Measurements from ENCODE around the gene PSD4.

The PSD4 gene

GRCh38 chr2:113169586-113169985 lies 4.2 kb upstream of the PSD4 start:
- Histone ChIP-seq H3K79me2 (ENCODE audit: control insufficient read depth, insufficient read depth, low read length) (no peaks in the 10 kb centered on the region), H3K18ac (ENCODE audit: low read length) (no peak overlapping the region), H3K9ac (ENCODE audit: low read length) (no peak overlapping the region), H3K79me1 (ENCODE audit: low read length) (no peaks in the 10 kb centered on the region), H3K4me2 (ENCODE audit: low read length) (no peak overlapping the region), H2AK5ac (ENCODE audit: low read length) (no peak overlapping the region), H3K23ac (ENCODE audit: low read length) (no peak overlapping the region), H2BK120ac (ENCODE audit: low read depth, low read length) (no peak overlapping the region), H4K8ac (ENCODE audit: low read depth, low read length) (no peak overlapping the region), H3K56ac (ENCODE audit: low read length) (no peak overlapping the region), H3K27ac (ENCODE audit: low read depth, low read length) (no peak overlapping the region), H2BK15ac (replicated peaks; ENCODE audit: low read depth) (no peak overlapping the region), H3K4me1 (ENCODE audit: control insufficient read depth, low read depth, low read length) (peaks cover 6% of the 10 kb centered on the region), H3K4me3 (ENCODE audit: low read length) (no peak overlapping the region), H4K5ac (ENCODE audit: low read length) (no peak overlapping the region), H3K27me3 (ENCODE audit: insufficient read depth, low read length, poor library complexity) (no peaks in the 10 kb centered on the region), H3K4ac (ENCODE audit: low read depth, low read length) (no peak overlapping the region), H3K36me3 (ENCODE audit: control insufficient read depth, insufficient read depth, low read length) (no peaks in the 10 kb centered on the region), H2BK5ac (ENCODE audit: low read length) (no peak overlapping the region)
- DNase-seq: no peak
- no CpG with 5 or more reads among the region's 3 CpGs for WGBS (ENCODE audit: extremely low coverage, insufficient coverage, low lambda C conversion rate)

DNA sequence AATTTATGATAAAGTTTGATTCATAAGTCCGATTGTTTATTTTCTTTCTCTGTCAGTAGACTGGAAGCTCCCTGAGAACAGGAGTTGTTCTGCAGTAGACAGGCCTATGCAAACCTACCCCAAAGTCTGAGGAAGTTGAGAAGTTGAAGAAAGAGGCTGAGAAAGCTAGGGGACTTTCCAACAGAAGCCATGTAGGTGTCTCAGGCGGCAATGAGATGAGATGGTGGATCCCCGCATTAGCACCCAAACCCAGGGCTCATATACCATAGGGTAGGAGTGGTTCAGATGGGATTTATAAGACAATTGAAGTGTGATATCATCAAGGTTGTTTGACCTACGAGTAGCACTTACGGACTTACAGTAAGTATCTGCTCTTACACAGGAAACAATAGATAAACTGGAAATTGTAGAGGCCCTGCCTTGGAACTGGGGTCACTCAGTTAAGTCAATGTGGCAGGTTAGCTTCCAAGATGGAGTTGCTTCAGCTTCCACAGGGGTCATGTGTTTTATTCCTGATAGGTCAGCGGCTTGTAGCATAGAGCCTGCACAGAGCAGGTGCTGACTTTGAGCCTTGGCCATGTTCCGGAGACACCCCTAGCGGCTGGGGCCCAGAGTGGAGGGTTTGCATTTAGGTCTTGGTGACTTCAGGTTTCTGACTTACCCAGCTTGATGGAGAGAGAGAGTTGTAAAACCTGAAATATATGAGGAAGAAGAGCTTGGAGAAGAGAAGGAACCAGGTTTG lies 2.3 kb upstream of the PSD4 start:
- H3K18ac ChIP-seq (ENCODE audit: low read length): no peak overlapping the region
- H3K4ac ChIP-seq (ENCODE audit: low read depth, low read length): no peak overlapping the region
- H4K8ac ChIP-seq (ENCODE audit: low read depth, low read length): no peak overlapping the region
- H3K56ac ChIP-seq (ENCODE audit: low read length): no peak overlapping the region
- H2AK5ac ChIP-seq (ENCODE audit: low read length): no peak overlapping the region
- no peak for DNase-seq
- H3K79me1 ChIP-seq (ENCODE audit: low read length): no peaks in the 10 kb centered on the region
- H3K27me3 ChIP-seq (ENCODE audit: insufficient read depth, low read length, poor library complexity): no peaks in the 10 kb centered on the region
- H2BK5ac ChIP-seq (ENCODE audit: low read length): no peak overlapping the region
- no peak overlapping the region for H3K23ac ChIP-seq (ENCODE audit: low read length)
- WGBS (ENCODE audit: extremely low coverage, insufficient coverage, low lambda C conversion rate): no CpG with 5 or more reads among the region's 8 CpGs
- H3K4me2 ChIP-seq (ENCODE audit: low read length): no peak overlapping the region
- no peak overlapping the region for H2BK120ac ChIP-seq (ENCODE audit: low read depth, low read length)
- no peak overlapping the region for H4K5ac ChIP-seq (ENCODE audit: low read length)
- no peaks in the 10 kb centered on the region for H3K36me3 ChIP-seq (ENCODE audit: control insufficient read depth, insufficient read depth, low read length)
- no peaks in the 10 kb centered on the region for H3K79me2 ChIP-seq (ENCODE audit: control insufficient read depth, insufficient read depth, low read length)
- H3K9ac ChIP-seq (ENCODE audit: low read length): no peak overlapping the region
- no peak overlapping the region for H3K4me3 ChIP-seq (ENCODE audit: low read length)
- H3K27ac ChIP-seq (ENCODE audit: low read depth, low read length): no peak overlapping the region
- H2BK15ac ChIP-seq (replicated peaks; ENCODE audit: low read depth): no peak overlapping the region
- peaks cover 6% of the 10 kb centered on the region for H3K4me1 ChIP-seq (ENCODE audit: control insufficient read depth, low read depth, low read length)

GRCh38 chr2:113172721-113173541 lies 840 bp upstream of the PSD4 start:
- no CpG with 5 or more reads among the region's 16 CpGs for WGBS (ENCODE audit: extremely low coverage, insufficient coverage, low lambda C conversion rate)
- H3K27ac ChIP-seq (ENCODE audit: low read depth, low read length): no peak overlapping the region
- H3K36me3 ChIP-seq (ENCODE audit: control insufficient read depth, insufficient read depth, low read length): no peaks in the 10 kb centered on the region
- no peak overlapping the region for H3K4me2 ChIP-seq (ENCODE audit: low read length)
- no peak for DNase-seq
- no peaks in the 10 kb centered on the region for H3K79me1 ChIP-seq (ENCODE audit: low read length)
- H4K5ac ChIP-seq (ENCODE audit: low read length): no peak overlapping the region
- H3K9ac ChIP-seq (ENCODE audit: low read length): no peak overlapping the region
- H2BK120ac ChIP-seq (ENCODE audit: low read depth, low read length): no peak overlapping the region
- no peak overlapping the region for H3K23ac ChIP-seq (ENCODE audit: low read length)
- peak overlapping the region; percentile 53 for H3K56ac ChIP-seq (ENCODE audit: low read length)
- H4K8ac ChIP-seq (ENCODE audit: low read depth, low read length): no peak overlapping the region
- peak overlapping the region; percentile 63 for H2AK5ac ChIP-seq (ENCODE audit: low read length)
- peaks cover 6% of the 10 kb centered on the region for H3K4me1 ChIP-seq (ENCODE audit: control insufficient read depth, low read depth, low read length)
- H3K4ac ChIP-seq (ENCODE audit: low read depth, low read length): no peak overlapping the region
- no peak overlapping the region for H2BK5ac ChIP-seq (ENCODE audit: low read length)
- H3K4me3 ChIP-seq (ENCODE audit: low read length): no peak overlapping the region
- H3K18ac ChIP-seq (ENCODE audit: low read length): no peak overlapping the region
- no peaks in the 10 kb centered on the region for H3K27me3 ChIP-seq (ENCODE audit: insufficient read depth, low read length, poor library complexity)
- H2BK15ac ChIP-seq (replicated peaks; ENCODE audit: low read depth): no peak overlapping the region
- no peaks in the 10 kb centered on the region for H3K79me2 ChIP-seq (ENCODE audit: control insufficient read depth, insufficient read depth, low read length)

GRCh38 chr2:113174376-113174750 lies 592 bp downstream of the PSD4 start:
- no peak overlapping the region for H3K4me3 ChIP-seq (ENCODE audit: low read length)
- H3K79me2 ChIP-seq (ENCODE audit: control insufficient read depth, insufficient read depth, low read length): no peaks in the 10 kb centered on the region
- H4K8ac ChIP-seq (ENCODE audit: low read depth, low read length): no peak overlapping the region
- DNase-seq: no peak
- no peak overlapping the region for H2BK120ac ChIP-seq (ENCODE audit: low read depth, low read length)
- H3K18ac ChIP-seq (ENCODE audit: low read length): no peak overlapping the region
- no peaks in the 10 kb centered on the region for H3K79me1 ChIP-seq (ENCODE audit: low read length)
- no CpG with 5 or more reads among the region's 3 CpGs for WGBS (ENCODE audit: extremely low coverage, insufficient coverage, low lambda C conversion rate)
- no peak overlapping the region for H3K4me2 ChIP-seq (ENCODE audit: low read length)
- H3K9ac ChIP-seq (ENCODE audit: low read length): no peak overlapping the region
- H3K4ac ChIP-seq (ENCODE audit: low read depth, low read length): no peak overlapping the region
- no peak overlapping the region for H2AK5ac ChIP-seq (ENCODE audit: low read length)
- H3K27ac ChIP-seq (ENCODE audit: low read depth, low read length): no peak overlapping the region
- no peaks in the 10 kb centered on the region for H3K36me3 ChIP-seq (ENCODE audit: control insufficient read depth, insufficient read depth, low read length)
- H3K27me3 ChIP-seq (ENCODE audit: insufficient read depth, low read length, poor library complexity): no peaks in the 10 kb centered on the region
- H3K4me1 ChIP-seq (ENCODE audit: control insufficient read depth, low read depth, low read length): peaks cover 6% of the 10 kb centered on the region
- no peak overlapping the region for H2BK5ac ChIP-seq (ENCODE audit: low read length)
- H2BK15ac ChIP-seq (replicated peaks; ENCODE audit: low read depth): no peak overlapping the region
- H3K56ac ChIP-seq (ENCODE audit: low read length): peak overlapping the region; percentile 65
- H4K5ac ChIP-seq (ENCODE audit: low read length): no peak overlapping the region
- H3K23ac ChIP-seq (ENCODE audit: low read length): no peak overlapping the region

DNA sequence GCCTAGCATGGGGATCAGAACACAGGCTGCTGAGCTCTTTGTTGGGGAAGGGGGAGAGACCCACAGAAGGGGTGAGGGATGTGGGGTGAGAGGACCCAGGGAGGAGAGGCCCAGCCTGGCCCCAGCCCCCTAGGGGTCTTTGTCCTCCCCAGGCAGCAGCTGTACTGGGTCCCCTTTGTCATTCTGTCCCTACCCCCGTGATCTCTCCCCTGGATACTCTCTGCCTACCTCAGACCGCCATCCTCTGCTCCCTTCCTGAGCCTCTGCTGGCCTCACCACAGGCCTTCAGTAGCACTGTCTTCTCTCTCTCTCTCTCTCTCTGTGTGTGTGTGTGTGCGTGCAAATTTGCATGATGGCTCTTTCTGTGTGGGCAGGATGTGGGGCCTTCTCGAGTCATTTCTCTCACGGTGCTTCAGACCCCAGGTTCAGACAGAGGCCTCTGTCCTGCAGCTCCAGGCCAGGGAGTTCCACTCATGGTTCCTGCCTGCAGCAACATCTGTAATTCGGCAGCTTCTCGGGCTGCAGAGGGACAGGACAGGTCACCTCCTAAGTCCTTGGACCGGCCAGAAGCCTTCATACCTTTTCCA lies 1.4 kb downstream of the PSD4 start:
- Histone ChIP-seq H3K56ac (ENCODE audit: low read length) (no peak overlapping the region), H3K9ac (ENCODE audit: low read length) (no peak overlapping the region), H2BK120ac (ENCODE audit: low read depth, low read length) (no peak overlapping the region), H3K27ac (ENCODE audit: low read depth, low read length) (no peak overlapping the region), H3K4me1 (ENCODE audit: control insufficient read depth, low read depth, low read length) (peaks cover 6% of the 10 kb centered on the region), H2AK5ac (ENCODE audit: low read length) (no peak overlapping the region), H3K4ac (ENCODE audit: low read depth, low read length) (no peak overlapping the region), H3K79me2 (ENCODE audit: control insufficient read depth, insufficient read depth, low read length) (no peaks in the 10 kb centered on the region), H3K27me3 (ENCODE audit: insufficient read depth, low read length, poor library complexity) (no peaks in the 10 kb centered on the region), H3K36me3 (ENCODE audit: control insufficient read depth, insufficient read depth, low read length) (no peaks in the 10 kb centered on the region), H2BK15ac (replicated peaks; ENCODE audit: low read depth) (no peak overlapping the region), H3K4me3 (ENCODE audit: low read length) (no peak overlapping the region), H2BK5ac (ENCODE audit: low read length) (no peak overlapping the region), H4K8ac (ENCODE audit: low read depth, low read length) (no peak overlapping the region), H3K23ac (ENCODE audit: low read length) (no peak overlapping the region), H3K4me2 (ENCODE audit: low read length) (no peak overlapping the region), H3K79me1 (ENCODE audit: low read length) (no peaks in the 10 kb centered on the region), H3K18ac (ENCODE audit: low read length) (no peak overlapping the region), H4K5ac (ENCODE audit: low read length) (no peak overlapping the region)
- no CpG with 5 or more reads among the region's 8 CpGs for WGBS (ENCODE audit: extremely low coverage, insufficient coverage, low lambda C conversion rate)
- peak; percentile 32 for DNase-seq
